Spleen (tissue), 7 donors: Measurements from ENCODE around the gene SMOC2.

ENCODE experiments used
- POLR2AphosphoS5 ChIP-seq, 3 donors: sonication (generic); formaldehyde crosslinking; IDR thresholded peaks; one replicate each; pipeline ENCODE4 v1.5.1; 2017; ENCODE audit warnings: antibody characterized with exemption in 3 of 3
- TF ChIP-seq, protein P1 (sequence below), 11 experiments: fragments of 200-600 bp in 7 of 11; fragments of 450-650 bp in 4 of 11; sonication (generic) in 4 of 11; IDR thresholded peaks in 8 of 11; conservative IDR thresholded peaks in 3 of 11; 1 replicate in 7 of 11; 2 replicates in 4 of 11; pipeline versions ENCODE4 v1.4.0 to v1.8.0; 2016 to 2021; ENCODE audit warnings: antibody characterized with exemption in 11 of 11, inconsistent platforms in 4 of 11, mild to moderate bottlenecking in 1 of 11
- donor health status: DM: no; HTN: no; CAD: no; lungs with moderate emphysema.
- donor health status: DM: no; HTN: no; CAD: no.
- donor health status: DM: no; HTN: no; CAD: no.

DNA sequence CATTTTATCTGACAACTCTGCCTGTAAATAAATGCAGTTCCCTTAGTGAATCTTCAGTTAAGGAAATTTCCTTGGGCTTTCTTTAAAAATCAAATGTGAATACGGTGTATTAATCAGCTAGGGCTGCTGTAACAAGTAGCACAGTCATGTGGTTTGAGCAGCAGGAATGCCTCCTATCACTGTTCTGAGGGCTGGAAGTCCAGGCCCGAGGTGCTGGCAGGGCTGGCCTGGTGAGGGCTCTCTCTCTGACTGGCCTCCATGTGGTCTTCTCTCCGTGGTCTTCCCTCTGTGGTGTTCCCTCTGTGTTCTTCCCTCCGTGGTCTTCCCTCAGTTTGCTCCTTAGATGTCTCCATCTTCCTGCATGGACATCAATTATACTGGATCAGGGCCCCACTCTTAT, 124.1 kb downstream of the SMOC2 start:
- TF ChIP-seq, protein P1, sequence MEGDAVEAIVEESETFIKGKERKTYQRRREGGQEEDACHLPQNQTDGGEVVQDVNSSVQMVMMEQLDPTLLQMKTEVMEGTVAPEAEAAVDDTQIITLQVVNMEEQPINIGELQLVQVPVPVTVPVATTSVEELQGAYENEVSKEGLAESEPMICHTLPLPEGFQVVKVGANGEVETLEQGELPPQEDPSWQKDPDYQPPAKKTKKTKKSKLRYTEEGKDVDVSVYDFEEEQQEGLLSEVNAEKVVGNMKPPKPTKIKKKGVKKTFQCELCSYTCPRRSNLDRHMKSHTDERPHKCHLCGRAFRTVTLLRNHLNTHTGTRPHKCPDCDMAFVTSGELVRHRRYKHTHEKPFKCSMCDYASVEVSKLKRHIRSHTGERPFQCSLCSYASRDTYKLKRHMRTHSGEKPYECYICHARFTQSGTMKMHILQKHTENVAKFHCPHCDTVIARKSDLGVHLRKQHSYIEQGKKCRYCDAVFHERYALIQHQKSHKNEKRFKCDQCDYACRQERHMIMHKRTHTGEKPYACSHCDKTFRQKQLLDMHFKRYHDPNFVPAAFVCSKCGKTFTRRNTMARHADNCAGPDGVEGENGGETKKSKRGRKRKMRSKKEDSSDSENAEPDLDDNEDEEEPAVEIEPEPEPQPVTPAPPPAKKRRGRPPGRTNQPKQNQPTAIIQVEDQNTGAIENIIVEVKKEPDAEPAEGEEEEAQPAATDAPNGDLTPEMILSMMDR (IDR thresholded peaks at IDR 0.05 in 8 of 11, conservative IDR thresholded peaks at IDR 0.05 in 3 of 11) = no peak
- no peak for TF ChIP-seq POLR2AphosphoS5 (IDR thresholded peaks at IDR 0.05)
